ENCODE data around the gene FKBP4.
A peak's percentile ranks its signal among the peaks of the same experiment; 100 is the strongest.

The FKBP4 gene

DNA sequence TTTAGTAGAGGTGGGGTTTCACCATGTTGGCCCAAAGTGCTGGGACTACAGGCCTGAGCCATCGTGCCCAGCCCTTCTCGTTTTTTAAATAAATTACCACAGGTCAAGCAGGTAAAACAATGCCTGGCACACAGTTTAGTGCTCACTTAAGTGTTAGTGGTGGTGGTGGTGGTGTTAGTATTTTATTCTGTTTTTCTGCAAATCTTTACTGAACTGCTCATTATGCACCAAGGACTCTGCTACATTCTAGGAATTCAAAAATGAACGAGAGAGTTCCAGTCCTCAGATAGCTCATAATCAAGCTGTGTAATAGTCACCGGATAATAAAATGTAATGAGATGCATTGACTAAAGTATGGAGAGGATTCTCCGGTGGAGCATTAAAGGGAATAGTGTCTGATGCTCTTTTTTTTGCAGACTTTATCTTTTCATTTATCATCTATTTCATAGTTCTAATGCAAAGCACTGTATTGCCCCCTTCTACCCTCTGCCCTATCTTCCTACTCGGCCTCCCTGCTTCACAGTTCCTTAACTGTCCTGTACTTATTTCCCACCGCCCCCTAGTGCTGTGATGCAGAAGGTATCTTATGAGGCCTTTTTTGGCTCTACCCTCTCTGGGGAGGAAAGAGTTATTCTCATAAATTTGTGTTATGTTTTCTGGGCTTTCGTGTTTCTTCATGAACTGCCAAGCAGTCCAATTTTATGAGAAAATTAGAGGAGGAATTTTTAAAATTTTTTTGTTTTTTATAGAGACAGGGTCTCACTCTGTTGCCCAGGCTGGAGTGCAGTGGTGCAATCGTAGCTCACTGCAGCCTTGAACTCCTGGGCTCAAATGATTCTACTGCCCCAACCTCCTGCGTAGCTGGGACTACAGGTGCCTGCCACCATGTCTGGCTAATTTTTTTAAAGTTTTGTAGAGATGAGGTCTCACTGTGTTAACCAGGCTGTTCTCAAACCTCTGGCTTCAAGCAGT is 18.7 kb downstream of the FKBP4 start:
- peak; percentile 81 for DNase-seq

DNA sequence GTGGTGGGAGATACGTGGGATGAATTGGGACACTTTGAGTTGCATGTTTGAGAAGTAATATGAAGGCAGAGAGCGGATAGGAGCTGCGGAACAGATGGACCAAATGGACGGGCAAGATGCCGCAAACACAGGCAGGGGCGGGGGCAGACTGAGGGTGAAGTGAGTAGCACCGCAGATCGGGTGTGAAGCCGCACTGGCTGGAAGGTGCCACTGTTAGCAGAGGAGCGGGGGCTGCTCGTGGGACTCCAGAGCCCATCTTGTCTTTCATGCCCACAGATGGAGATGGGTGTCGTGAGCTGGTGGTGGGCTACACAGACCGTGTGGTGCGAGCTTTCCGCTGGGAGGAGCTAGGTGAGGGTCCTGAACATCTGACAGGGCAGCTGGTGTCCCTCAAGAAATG is 25.0 kb downstream of the FKBP4 start:
- DNase-seq: no peak

DNA sequence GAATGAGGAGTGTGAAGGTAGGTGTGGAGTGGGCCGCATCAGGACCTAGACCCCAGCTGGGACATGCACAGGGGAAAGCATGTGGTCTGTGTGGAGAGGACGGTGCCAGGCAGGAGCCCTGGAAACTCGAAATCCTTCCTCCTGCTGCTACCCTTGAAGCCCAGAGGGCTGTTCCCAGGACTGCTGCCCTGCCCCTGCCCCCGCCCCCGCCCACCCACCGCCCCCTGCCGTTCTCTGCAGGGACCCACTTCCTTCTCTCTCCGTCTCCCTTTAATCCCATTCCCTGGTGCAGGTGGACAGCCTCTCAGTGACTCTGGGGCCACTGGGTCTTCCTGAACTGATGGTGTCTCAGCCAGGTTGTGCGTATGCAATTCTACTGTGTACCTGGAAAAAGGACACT is 25.7 kb downstream of the FKBP4 start:
- DNase-seq: no peak

DNA sequence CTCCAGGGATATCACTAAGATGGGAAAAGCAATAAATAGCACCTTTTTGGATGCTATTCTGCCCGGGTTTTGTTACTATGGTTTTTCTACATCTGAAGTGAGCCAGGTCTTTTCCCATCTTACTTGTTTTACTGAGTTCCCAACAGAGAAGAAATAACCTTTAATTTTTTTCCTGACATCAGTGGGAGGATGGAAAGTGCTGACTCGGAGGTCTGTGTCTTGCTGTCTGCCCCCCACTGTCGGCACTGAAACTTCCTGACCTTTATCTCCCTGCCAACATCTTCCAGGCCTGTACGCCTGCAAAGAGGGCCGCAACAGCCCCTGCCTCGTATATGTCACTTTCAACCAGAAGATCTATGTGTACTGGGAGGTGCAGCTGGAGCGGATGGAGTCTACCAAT is 28.7 kb downstream of the FKBP4 start:
- no peak for DNase-seq

DNA sequence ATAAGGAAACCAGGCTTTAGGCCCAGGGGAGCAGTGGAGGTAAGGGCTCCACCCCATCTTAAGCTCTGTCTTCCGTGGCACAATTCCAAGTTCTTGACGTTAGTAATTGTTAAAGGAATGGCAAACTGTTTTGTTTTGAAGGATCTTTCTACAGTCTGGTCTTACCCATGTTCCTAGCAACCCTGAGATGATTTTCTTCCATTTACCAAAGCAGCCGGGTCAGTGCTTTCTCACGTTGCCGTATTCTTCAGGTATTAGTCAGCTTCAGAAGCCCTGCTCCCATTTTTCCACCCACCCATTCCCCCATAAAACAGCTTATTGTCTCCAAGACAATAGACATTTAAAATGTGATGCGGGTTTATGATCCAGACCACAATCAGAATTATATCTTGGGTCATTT is 29.8 kb downstream of the FKBP4 start:
- DNase-seq: no peak

DNA sequence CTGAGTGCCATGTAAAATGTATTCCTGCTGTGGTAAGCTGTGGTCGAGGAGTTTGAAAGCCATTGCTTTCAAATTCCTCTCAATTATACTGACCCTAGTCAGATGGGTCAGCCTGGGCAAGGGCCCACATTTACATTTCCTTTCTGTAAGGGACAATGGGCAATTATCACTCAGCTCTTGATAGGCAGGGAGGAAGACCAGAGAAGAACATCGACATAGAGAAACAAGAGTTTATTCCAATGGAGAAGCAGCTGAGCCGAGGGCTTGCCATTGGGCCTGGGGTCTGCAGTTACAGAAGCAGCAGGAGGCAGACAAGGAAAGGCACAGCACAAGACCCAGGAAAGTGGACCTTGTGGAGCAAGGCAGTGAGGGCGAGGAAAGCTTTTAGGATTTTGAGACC is 30.4 kb downstream of the FKBP4 start:
- DNase-seq: no peak

DNA sequence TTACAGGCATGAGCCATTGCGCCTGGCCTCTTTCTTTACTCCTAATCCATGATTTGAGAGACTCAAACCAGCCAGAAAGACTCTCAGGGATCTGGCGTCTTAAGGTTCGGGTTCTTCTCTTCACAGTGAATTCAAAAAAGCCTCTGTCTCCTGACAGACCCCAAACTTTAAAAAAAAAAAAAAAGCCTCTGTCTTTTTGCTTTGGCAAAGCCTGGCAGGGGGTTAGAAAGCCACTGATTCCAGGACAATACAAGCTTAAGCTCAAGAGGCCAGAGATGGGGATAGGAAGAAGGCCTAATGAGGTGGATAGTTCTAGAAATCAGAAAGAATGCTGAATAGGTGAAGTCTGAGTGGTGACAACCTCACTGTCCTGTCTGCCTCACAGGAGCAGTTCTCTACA is 31.3 kb downstream of the FKBP4 start:
- DNase-seq: no peak

DNA sequence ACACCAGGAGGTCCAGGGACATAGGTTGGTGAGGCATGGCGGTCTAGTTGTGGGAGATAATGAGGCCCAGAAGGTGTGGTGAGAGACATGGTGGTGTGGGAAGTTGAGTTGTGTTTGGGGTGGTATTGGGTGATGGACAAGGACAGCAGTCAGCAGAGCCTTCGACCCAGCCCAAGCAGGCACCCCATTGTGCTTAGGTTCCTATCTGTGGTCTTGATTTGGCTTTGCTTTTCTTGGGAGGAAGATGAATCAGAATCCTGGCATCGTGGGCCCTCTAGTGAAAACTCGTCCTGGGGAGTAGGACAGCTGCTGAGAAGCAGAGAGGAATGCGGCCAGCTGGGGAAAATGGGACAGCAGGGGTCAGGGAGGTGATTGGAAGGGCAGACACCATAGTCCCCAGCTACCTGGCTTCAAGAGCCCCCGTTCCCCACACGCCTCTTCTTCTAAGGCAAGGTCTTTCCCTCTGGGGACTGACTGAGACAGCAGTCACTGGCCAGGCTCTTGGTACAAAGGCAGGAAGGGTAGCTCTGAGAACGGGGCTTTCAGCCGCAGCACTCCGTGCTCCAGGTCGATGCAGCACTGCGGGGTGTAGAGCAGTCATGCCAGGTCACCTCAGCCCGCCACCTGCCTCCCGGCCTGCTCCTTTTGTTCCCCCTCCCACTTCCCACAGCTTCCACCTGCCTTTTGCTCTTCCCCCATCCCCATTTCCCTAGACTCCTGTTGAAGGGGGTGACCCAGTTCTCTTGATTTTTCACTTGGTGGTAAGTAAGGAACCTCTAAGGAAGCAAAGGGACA is 32.1 kb downstream of the FKBP4 start:
- DNase-seq: no peak

DNA sequence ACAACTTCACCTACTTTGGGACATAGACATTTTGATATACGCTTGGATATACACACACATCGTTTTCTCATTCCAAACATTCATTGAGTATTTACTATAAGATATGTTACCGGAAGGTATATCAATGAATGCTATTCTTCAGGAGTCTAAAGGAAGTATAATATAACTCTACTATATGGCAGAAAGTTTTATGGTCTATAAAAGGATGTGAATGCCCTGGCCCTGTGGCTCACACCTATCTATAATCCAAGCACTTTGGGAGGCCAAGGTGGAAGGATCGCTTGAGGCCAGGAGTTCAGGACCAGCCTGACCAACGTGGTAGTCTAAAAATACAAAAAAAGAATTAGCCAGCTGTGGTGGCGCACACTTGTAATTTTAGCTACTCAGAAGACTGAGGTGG is 34.5 kb downstream of the FKBP4 start:
- DNase-seq: no peak

DNA sequence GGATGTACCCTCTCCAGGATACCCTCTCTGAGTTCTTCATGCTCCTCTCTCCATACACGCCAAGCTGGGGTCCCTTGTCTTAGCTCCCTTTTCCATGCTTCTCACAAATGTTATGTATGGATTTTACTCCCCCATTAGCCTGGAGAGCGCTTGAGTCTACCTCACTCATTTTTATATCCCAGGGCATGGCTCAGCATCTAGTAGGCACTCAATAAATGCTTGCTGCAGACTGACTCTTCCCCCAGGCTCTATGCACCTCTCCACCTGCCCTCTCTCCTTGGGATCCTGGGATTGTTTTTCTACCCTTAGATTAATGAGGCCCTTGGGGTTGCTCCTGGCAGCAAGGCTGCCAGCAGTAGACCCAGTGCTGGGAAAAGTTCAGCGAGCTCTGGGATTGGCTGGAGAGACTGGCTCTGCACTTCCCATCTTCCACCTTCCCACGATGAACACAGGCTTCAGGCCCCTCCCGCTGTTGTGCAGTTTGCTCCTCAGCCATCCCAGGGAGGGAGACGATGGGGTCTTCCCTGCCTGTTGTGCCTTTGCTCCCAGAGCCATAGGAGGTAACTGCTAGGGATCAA is 37.9 kb downstream of the FKBP4 start:
- DNase-seq: no peak

DNA sequence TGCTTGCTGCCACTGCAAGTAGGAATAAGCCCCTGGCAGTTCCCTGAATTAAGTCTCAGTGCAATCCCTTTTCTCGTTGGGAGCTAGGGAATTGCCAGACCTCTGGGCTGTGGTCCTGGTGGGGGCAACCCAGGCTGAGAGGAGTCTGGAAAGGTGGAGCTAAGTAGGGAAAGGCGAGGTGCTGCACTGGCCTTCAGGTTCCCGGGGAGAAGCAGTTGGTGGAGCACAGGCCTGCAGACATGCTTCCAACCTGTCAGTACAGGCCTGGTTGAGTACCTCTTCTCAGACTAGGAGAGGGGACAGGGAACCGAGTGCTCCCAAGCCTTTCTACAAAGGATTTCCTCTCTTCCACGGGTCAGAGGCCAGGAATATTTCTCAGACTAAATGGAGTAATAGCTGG is 38.6 kb downstream of the FKBP4 start:
- DNase-seq: peak; percentile 59

DNA sequence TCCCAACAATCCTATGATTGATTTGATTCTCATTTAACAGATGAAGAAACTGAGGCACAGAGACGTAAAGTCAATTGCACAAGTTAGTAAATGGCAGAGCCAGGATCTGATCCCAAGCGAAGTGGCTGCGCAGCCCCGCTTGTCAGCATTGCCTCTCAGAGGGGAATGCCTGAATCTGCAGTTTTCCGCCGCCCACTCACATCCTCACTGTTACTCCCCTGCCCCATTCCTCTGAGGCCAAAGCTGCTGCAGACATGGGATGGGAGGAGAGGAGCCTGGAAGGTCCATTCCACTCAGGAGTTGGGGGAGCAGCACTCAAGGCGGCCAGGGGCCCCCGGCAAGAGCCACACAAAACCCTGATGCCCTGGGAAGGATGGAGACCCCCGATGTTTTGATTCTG is 39.0 kb downstream of the FKBP4 start:
- DNase-seq: peak; percentile 64

DNA sequence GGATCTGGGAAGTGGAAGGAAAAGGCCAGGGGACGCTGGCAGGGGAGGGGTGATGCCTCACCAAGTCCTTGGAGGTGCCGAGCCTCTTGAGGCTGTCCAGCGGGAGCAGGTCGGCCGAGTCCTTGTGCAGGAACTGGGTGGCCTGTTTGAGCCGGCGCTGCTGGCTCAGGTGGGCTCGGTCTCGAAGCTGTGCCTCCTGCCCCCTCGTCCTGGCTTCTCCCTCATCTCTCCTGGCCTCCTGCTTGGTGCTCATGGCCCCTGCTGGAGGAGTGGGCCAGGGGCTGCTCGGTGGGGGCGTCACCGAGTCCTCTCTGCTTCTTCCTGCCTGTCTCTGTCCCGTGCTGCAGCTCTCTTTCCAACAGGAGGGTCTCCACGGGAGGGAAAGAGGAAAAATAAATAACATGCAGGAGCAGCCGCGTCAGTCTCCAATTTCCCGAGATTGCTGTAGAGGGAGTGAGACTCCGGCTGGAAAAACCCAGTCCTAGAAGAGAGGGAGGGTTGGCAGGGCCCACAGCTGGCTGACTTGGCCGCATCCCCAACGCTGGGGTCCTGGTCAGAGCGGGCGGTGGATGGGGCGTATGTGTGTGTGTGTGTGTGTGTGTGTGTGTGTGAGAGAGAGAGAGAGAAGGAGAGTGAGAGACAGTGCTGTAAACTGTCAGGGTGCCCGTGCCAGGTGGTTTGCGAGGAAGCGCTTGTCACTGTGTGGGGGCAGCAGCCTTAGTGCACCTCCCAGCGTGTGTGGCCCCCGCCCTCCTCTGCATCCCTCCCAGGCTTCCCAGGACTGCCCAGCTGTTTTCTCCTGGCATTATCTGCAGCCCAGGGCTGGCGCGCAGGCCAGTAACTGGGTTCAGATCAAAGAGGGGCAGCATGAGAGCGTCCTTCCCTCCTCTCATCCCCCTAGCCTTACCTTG is 40.1 kb downstream of the FKBP4 start, which contains the start of gene NRIP2:
NRIP2 (minus strand) TSS at position 455 of the 911 bp plus-strand sequence; CDS start at position 403, 52 bp downstream.
- peak; percentile 61 for DNase-seq

DNA sequence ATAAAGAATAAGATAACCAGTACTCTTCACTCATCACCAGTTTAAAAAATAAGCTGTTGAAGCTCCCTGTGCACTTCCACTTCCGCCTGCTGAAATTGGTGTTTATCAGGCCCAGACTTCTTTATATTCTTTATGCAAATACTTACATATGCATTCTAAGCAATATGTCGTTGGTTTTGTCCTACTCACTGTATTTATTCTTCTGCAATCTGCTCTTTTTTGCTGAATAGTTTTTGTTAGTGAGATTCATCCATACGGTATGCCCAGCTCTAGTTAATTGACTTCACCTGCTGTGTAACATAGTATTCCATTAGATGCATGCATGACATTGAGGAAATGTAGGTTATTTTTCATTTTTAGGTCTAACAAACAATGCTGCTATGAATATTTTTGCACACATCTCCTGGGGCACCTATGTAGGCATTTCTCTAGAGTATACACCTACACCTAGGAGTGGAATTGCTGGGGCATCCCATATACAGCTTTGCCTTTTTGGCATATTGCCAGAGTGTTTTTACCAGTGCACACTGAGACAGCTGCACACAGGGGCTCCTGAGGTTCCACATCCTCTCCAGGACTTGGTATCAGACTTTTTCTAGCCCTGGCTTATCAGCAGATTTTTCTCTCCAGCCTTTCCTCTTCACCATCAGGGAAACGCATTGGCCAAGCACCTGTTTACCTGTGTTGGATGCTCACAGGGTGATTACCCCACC is 41.1 kb downstream of the FKBP4 start:
- no peak for DNase-seq

DNA sequence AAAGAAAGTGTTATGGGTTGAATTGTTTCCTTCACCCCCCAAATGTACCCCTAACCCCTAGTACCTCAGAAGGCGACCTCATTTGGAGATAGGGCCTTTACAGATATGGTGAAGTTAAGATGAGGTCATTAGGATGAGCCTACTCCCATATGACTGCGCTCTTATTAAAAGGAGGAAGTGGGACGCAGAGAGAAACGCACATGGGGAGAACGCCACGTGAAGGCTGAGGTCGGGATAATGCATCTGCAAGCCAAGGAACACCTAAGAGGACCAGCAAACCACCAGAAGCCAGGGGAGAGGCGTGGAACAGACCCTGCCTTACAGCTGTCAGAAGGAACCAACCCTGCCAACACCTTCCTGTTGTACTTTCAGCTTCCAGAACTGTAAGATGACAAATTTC is 41.8 kb downstream of the FKBP4 start:
- no peak for DNase-seq

DNA sequence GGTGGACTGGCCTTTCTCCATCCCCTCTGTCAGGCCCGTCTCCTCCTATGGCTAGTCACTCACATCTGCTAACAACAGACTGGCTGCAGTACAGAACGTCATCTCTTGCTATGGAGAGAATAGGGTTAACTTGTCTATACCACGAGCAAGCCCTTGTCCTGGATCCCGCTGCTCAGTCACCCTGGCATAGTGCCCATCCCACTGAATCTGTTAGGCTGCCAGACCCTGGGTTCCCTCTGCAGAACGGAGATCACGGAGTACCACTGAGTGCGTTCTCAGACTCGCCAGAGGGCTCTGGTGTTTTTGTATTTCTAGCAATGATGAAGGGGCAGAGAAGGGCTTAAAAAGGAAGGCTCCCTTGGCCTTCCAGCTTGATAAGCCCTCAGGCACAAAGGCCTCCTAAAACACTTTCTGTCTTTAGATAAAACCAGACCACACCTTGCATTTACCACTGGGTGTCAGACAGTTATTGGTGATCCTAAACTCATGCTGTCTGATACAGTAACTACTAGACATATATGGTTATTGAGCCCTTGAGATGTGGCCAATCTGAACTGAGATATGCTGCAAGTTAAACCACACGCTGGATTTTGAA is 46.4 kb downstream of the FKBP4 start:
- DNase-seq: no peak

DNA sequence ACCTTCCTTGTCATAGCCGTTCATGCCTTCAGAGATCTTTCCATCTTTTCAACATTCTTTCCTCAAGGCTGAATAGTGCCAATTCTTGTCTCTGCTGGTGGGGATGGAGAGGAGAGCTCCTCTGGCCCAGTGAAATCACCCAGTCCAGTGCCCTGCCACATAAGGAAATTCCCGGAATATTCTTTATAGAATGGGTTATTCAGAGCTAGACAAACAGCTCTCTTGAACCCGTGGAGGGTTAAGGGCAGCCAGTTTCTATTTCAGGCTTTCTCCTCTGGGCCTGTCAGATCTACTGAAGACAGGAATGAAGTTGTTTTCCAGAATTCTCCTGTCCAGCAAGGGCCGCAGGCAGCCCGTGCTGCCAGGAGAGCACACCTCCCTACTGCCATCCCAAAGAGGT is 48.2 kb downstream of the FKBP4 start:
- DNase-seq: no peak

DNA sequence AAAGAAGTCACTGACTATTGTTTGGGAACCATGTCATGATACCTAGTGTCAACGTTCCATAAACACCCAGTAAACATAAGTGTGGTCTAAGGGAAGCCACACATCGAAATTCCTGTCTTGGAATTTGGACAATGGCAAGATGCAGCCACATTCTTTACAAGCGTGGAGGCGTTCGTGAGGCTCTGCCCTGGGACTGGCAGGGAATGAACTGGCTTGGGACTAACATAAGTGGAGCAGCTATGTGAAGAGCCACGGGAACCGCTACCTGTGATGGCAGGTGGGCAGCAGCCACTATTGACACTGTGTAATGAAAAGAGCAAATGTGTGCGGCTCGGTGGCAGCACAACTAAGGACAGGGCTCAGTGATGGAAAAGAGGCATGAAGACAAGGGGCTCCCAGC is 50.0 kb downstream of the FKBP4 start:
- DNase-seq: peak; percentile 80

DNA sequence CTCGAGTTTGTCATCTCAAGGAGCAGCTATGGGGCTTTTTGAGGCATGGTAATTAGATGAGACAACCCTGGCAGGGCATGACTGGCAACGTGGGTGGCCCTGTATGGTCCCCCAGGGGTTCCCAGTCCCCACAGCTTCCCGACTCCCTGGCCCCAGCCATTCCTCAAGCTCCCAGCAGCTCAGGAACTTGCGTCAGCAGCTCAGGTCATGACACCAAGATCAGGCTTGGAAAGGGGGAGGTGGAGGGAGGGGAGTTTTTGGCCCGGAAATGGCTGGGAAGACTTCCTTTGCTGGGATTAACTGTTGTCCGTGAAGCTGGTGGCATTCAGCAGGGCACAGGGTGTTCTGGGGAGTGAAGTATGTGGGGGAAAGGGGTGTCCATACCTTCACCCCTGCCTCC is 50.5 kb downstream of the FKBP4 start:
- peak; percentile 78 for DNase-seq

DNA sequence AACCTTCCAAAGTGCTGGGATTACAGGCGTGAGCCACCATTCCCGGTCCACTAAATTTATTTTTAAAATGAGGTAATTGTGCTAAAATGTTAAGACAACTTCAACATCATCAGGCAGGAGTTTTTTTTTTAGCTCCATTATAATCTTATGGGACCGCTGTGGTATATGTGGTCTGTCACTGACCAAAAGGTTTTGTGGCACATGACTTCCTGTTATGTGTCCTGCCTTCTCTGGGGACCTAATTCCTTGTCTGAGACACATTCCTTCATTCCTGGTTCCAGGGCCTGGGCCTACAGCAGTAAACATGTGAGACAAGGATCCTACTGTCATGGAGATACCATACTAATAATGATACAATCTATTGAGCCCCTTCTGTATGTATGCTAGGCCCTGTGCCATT is 57.2 kb downstream of the FKBP4 start:
- no peak for DNase-seq

DNA sequence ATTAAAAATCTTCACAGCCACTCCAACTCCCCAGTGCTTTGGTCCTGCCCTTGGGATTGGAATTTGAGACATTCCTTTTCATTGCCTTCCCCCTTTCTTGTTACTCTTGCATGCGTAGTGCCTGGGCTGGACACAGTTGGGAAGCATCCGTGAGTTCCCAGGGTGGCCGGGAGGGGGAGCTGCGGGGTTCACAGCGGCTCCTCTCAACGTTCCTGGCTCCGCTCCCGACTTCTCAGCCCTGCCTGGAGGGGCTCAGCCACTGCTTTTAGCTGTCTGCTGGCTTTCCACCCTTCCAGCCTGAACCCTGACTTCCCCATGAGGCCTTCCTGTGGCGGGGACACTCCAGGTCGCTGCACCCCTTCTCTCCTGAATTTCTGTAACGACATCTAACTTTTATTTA is 58.9 kb downstream of the FKBP4 start:
- peak; percentile 97 for DNase-seq
